NCI-H524 treated with DMSO at 0.1 percent for 48 hours (cell line): Measurements from ENCODE around the gene ADAM33.

Source experiments
- DNase-seq: peaks from one replicate; lab custom pipeline; 2025; lab: John Stamatoyannopoulos, UW

ADAM33 gene

GRCh38 chr20:3710011-3710466 is 28.2 kb upstream of the ADAM33 start:
- no peak for DNase-seq

DNA sequence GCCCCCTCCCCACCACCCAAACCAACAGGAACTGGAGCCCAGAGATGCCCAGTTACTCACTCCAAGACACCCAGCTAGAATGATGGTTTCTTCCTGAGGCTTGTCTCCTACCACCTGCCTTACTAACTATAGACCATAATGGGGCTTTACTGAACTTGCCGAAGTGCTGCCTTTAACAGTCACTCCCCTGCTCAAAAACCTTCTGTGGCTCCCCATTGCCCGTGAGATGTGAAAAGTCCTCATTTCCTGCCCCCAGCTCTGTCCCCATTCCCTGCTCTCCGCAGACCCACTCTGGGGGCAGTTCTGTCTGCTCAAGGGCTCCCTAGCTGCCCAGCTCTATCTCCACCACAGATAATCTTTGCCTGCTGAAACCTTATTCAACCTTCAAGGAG is 25.7 kb upstream of the ADAM33 start:
- DNase-seq, result no peak

DNA sequence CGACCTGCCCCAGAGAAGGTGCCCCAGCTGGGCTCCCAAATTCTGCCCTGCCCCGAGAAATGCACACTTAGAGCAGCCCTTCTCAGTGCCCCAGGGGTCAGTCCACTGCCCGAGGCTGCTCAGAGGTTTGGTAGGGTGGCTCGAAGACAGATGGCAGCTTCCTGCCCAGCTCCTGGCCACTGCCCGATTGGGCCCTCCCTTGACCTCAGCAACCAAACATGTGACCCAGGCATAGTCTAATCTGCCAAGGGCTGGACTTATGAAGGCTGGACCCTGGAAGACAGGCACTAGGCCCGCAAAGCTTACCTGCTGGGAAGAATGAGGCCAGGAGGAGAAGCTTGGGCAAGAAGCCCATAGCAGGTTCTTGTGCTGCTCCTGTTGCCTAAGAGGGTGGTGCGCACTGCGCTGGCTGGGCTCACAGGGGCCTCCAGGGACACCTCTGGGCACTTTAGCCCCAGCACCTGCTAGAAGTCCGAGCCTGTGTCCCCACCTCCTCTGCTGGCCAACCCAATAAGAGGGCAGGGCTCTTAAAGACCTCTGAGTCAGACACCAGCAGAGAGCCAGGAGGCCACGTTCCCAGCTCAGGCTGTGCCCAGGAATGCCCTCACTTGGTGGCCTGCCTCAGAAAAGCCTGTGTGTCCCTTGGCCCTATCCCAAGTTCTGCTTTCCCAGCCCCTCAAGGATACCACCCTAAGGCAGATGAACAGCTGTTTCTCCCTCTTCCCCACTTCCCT is 25.1 kb upstream of the ADAM33 start:
- DNase-seq, result no peak

DNA sequence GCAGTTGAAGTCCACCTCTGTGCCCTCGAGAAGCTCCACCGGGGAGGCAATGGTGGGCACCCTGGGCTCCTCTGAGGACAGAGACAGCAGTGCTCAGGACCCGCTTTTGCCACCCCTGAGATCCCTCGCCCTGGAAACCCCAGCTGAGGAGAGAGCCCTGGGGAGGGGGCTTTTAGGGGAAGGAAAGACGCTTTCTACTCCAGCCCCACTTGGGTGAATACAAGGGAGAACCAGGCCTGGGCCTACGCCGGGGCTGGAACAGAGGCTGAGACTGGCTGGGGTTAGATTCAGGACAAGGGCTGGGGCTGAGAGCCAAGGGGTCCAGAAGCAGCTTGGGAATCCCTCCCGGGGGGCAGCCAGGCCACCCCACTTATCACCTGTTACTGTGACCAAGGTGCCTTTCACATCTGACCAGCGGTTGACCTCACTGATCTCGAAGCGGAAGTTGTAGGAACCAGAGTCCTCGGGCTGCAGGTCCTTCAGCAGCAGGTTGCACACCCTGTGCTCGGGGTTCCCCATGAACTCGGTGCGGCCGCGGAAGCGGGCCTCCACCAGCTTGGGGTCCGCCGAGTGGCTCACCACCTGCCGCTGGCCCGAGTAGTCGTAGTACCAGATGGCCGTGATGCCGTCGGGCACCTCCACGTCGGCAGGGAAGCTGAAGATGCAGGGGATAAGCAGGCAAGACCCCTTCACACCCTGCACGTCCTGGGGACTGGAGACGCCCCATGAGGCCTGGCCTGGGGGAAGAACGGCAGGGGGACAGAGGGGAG is 24.3 kb upstream of the ADAM33 start:
- no peak for DNase-seq

- no peak for DNase-seq
Measured at GRCh38 chr20:3705491-3705969, 23.7 kb upstream of the ADAM33 start.

DNA sequence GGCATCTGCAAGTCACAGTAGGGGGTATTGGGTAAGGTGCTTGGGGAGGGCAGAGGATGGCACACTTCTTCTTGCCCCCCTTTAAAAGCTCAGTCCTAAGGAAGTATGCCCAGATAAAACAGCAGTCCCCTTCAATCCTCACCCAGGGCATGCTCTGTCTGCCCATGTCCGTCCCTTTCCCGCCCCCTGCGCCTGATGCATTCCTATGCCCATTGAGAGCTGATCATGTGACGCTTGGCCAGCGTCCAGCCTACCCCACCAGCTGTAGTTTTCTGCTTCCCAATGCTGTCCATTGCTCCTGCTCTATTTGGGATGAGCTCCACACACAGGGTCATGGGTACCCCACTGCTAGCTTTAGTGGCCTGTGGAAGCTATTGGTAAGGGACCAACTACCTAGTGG is 22.3 kb upstream of the ADAM33 start:
- no peak for DNase-seq

GRCh38 chr20:3702611-3703391 is 21.0 kb upstream of the ADAM33 start:
- DNase-seq, result no peak

GRCh38 chr20:3701061-3701998 is 19.5 kb upstream of the ADAM33 start:
- no peak for DNase-seq

GRCh38 chr20:3699037-3699436 is 17.2 kb upstream of the ADAM33 start:
- DNase-seq, result no peak

DNA sequence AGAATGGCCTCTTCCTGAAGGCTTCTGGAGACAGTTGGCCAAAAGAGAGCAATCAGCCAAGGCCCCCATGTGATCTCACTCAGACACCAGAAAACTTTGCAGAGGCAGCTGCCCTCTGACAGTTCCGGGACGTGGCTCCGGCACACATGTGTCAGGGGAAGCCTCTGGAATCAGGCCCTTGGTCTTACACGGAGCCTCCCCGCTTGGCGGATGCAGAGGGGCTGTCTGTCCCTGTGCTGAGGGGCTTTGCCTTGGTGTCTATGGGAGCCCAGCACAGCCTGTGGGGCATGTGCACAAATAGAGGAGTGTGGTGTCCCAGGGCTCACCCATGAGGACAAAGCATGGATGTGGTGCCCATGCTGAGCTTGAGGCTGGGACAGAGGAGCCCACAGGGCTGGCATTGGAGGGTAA is 16.8 kb upstream of the ADAM33 start:
- no peak for DNase-seq

- DNase-seq, result no peak
Measured at GRCh38 chr20:3697588-3698305, 15.9 kb upstream of the ADAM33 start.

DNA sequence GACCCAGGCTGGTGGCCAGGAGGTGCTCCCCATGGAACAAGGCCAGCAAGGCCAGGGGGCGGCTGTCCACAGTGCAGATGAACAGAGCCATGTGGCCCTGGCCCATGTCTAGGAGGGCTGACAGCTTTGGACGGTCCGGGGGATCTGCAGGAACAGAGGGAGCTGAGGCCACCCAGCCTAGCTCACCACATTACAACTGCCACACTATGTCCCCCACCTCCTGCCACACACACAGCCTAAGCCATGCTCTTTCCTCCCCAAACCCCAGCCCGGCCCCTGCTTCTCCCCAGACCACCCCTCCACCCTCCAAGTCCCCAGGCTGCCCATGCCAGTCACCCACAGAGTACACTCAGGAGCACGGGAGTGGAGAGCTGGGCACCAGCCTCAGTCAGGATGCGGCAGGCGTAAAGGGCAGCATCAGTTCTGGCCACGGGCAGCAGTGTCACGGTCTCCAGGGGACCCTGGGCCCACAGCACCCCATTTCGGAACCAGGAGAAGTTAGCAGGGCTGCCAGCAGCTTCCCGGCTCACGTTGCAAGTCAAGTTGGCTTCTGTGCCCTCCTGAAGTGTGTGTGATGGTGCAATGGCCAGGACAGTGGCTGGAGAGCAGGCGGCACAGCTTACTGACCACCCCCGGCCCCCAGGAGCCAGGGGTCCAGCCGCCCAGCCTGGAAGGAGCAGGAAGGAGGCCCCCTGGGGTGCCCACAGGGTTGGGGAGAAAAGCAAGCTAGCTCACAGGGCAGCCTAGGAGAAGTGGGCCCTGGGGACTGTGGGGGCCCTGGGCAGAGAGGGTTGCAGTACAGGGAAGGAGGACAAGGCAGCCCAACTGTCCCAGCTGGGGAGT is 15.2 kb upstream of the ADAM33 start:
- no peak for DNase-seq

DNA sequence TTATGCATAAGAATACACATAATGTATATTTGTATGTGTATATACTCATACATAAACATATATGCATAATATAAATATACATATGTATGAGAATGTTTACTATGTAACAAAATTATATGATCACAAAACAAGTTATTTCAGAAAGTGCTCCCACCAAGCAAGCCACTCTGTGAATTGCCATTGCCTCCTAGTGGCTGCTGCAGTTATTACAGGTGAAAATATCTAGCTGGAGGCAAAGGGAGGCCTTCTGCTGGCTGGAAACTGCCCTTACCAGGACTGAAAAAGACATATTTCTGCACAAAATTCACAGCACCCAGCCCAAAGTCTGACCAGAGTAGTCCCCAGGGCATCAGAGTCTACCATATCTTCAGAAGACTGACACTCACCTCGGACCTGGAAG is 14.4 kb upstream of the ADAM33 start:
- DNase-seq, result no peak

DNA sequence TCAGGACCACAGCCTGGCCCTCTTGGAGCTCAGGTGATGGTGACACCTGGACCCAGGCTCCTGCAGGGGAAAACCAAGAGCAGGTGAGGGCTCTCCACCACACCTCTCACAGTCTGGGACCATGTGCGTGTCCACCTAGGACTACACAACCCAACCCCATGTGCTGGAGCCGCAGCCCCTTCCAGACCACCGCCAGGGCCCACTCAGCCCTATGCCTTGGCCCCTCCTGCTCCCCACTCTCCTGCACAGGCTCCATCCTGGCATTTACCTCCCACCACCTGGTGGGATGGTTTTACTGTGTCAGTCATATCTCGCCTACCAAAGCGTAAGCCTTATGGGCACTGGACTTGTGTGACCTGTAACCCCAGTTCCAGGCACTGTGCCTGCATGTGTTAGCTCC is 13.1 kb upstream of the ADAM33 start:
- no peak for DNase-seq

GRCh38 chr20:3693376-3693775 is 11.6 kb upstream of the ADAM33 start:
- DNase-seq, result no peak

DNA sequence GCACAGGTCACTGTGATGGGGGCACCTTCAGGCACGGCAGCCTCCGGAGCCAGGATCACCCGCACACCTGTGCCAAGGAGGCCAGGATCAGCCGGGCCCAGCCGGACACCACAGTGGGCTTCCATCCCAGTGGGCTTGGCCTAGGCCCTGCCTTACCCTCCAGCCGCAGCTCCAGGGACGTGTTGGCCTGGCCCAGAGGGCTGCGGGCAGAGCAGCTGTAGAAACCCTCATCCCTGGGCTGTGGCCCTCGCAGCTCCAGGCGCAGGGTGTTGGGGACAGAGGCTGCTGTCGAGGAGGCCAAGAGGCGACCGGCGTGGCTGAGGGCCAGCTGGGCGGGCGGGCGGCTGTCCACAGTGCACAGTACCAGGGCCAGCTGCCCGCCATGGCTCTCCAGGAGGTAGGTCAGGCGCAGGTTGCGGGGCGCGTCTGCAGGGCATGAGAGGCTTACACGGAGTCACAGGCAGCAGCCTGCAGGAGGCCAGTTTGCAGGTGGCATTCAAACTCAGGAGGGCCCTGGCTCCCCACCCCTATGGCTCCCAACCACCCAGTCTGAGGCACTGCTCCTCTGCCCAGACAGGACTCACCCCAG is 11.0 kb upstream of the ADAM33 start:
- DNase-seq, result no peak

DNA sequence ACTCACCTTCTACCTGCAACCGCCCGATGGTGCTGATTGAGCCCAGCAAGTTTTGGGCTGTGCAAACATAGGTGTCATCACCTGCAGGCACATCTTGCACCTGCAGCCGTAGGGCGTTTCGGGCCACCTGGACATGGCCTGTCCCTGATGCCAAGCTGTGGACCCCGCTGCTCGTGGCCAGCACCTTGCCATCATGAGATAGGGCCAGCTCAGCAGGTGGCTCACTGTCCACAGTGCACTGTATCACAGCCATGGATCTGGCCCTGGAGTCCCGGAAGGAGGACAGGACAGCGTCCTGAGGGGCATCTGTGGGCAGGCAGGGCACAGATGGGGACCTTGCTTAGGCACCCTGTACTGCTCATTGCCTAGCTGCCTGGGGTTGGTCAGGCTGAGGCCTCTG is 10.1 kb upstream of the ADAM33 start:
- DNase-seq, result no peak

DNA sequence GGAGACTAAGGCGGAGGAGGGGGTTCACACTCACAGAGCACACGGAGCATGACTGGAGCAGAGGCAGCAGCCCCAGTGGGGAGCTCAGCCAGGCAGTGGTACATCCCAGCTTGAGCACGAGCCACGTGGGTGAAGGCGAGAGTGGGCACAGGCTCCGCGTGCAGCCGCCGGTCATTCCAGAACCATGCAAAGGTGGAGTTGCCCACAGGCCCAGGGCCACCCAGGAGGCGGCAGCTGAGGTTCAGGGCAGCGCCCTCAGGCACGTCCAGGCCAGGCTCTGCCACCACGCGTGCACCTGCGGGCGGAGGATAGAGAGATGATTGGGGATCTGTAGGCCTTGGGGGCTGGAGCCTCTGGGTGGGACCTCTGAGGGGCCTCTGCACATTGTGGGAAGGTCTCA is 9.5 kb upstream of the ADAM33 start:
- no peak for DNase-seq

GRCh38 chr20:3690413-3690812 is 8.6 kb upstream of the ADAM33 start:
- no peak for DNase-seq

DNA sequence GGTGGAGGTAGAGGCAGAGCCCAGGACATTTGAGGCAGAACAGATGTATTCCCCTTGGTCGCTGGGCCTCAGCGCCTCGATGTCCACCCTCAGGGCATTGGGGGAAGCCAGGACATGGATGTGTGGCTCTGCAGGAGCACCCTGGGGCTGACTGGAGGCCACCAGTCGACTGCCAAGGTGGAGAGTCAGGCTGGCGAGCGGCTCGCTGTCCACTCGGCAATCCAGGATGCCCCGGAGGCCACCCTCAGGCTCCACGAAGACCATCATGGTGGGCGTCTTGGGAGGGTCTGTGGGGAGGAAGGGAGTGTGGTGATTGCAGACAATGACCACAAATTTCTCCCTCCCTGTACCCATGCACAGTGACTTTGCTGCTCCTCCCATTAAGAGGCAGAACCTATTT is 8.2 kb upstream of the ADAM33 start:
- DNase-seq, result no peak
